Occipital lobe (tissue), 2 donors: ENCODE data around the gene BANK1. TPM values are rescaled to one million over a fixed set of nuclear protein-coding genes. Genes with fewer than 3 reads are reported as not detected.

Source experiments
- DNase-seq: peaks from one replicate; lab custom pipeline; 2025; lab: John Stamatoyannopoulos, UW
- total RNA-seq: library from RNA; depleted of rRNA; stranded (reverse); fragments of >200 nt; gene quantifications from one replicate; pipeline ENCODE4 v1.2.3, GENCODE V29; 2014

BANK1 gene
- total RNA-seq, 1 donor from 2014 or later, result 0.16 TPM

DNA sequence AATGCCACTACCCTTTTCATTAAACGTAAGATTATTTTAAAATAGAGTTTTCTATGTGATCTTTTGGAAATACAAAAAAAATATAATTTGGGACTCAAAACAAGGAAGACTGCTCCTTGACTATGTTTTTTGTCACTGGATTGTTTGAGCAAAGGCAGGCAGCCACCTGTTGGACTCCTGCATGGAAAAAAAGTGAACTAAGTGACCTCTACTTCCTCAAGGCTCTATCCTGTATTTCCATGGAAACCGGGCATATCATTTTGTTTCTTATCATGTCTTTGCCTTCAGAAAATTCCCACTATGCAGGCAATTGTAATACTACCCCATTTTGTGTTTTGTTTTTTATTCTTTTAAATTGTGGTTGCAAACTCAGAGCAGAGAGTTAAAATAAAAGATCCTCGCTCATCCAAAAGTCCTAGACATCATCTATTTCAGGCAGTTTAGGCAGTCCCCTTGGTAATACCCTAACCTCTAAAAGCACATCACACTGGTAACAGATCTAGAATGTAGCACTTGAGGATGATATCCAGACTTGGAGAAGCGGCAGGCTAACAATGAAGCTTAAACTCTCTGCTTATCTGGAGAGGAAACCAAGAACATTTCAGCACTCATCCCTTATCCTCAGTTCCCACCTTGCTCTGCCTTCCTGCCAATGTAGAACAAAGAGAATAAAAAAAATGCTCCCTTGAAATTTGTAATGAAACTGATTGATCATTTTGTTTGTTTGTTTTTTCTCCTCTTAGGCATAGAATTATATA lies 165.7 kb downstream of the BANK1 start:
- DNase-seq, result no peak

DNA sequence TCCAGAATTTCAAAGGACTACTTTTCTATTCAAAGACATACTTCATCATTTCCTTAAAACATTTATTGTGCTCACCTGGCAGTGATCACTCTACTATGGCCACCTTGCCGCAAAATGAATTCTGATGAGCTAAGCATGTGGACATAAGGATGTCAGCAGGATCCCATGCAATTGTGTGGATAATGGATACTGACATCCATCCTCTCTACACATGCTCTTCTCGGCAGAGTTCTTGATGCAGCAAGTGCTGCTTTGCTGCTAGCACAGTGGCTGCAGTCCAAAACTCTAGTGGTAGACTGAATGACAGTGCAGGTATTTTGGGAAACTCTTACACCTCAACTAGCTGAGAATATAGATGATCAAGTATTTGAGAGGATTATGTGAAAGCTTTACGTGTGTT lies 168.0 kb downstream of the BANK1 start:
- DNase-seq, result no peak

DNA sequence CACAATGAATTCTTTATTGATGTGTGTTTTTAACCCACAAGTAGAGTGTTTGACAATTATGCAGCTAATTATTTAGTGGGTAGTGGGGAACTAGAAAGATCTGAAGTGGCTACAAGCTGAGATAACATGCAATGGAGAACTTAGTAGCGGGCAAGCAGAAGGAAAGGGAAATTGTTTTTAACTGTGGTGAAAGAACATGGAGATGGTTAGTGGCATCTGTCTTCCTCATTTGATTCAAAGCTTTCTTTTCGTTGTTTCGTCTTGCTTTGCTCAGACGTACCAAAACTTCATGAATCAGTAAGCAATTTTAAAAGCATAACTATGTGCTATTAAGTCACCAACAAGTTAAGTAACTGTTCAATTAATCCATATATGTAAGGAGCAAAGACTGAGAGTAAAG lies 169.9 kb downstream of the BANK1 start:
- no peak for DNase-seq

DNA sequence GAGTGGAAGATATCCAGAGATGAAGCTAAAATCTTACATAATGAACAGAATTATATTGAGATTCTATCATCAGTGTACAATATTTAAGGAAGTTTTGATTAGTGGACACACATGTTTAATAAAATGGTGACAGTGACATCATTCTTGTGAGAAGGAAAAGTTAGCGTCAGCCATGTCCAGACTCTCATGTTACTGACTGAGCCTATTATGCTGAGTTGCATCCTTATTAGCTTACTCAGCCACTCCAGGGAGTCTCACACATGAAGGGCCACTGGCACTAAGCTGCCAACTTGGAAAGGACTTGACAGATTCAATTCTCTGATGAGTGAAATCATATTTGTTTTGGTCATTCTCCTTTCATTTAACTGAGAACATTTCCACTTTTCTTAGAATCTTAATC lies 170.6 kb downstream of the BANK1 start:
- no peak for DNase-seq

DNA sequence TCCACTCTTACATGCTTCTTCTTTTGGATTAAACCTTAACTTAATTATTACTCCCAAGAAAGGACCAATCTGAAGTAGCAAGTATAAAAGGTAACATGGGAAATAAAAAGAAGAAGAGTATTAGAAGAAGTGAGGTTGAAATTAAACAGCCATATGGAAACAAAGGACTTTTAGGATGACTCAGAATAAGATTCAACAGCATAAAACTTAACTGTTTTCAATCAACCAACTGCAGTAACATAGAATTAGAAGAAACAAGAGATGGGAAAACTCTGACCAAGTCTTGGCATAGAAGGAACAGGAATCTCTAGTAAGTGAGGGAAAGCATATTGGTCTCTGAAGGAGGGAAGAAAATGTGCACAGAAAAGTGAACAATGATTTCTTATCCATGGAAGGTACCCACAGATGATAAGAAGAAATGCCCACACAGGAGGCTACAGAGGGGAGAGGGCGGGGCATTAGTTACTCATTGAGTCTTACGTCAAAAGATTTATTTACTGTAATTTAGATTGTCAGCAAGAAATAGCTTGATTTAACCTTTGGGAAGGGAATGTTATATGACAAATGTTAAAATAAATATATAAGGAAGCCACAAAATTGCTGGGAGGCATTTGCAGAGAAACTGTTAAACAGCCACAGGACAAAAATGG lies 177.3 kb downstream of the BANK1 start:
- no peak for DNase-seq

DNA sequence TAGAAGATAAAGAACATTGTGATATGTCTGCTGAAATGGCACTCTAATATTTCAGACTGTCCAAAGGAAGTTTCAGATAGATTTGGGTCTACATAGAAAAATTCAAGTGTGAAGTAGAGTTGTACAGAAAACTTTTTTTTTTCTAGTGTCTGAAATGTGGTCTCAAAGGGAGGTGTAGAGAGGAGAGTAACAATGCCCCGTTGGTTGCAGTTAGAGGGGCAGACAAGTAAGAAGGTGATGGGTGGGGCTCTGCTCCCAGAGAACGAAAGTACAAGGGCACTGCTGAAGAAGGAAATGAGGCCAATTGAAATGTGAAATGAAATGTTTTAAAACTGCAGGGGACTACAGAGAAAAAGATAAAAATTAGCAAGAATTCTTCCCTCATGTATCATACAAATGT lies 177.8 kb downstream of the BANK1 start:
- no peak for DNase-seq

DNA sequence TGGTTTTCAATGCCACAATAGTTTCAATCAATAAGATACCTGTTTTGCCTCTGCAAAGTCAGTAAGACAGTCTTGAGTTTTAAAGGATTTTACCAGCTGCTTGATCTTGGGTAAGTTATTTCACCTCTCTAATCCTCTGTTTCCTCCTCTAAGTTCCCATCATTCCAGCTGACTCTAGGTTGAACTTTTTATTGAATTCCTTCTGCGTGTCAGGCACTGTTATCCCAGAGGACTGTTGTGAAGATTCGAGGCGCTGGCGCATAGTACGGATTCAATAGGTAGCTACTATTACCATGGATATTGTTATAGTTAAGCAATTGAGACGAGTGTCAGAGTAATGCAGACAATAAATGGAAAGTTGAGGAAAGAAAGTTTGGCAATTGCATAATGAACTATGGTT lies 179.4 kb downstream of the BANK1 start:
- no peak for DNase-seq

DNA sequence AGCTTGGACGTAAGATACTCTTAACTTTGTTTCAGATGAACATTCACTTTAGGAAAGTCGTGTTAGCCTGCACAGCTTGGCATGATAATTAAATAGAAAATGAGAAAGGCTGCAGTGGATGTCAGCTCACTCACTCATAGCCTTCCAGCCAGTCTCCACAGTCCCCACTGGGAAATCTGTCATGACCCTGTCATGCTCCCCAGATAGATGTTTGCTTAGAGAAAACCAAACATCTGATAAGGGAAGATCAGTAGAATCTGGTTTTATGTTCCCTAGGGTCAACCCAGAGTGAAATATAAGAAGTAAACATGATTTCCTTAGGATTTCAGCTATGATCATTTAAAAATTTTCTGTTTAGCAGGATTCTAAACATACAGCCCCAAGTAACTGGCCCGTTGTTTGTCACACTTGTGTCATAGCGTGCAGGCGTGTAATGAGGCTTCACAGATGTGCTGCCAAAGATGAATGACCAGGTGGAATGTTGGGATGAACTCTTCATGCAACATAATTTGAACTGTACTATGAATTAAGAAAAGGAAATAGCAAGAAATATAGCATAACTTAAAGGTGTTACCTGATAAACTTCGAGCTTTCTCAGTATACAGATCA lies 180.1 kb downstream of the BANK1 start:
- DNase-seq, result no peak

DNA sequence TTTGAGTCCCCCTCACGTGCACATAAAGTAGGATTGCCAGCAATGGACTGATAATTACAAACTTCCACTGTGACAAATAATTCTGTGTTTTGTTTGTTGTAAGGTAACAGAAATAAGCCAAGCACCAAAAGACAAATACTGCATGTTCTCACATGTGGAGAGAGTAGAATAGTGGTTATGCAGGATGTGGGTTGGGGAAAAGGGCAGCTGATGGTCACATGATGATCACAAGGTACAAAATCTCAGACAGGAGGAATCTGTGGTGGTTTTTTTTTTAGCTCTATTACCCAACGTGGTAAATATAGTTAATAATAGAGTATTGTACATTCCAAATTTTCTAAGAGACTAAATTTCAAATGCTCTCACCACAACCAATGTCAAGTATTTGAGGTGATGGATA lies 182.3 kb downstream of the BANK1 start:
- no peak for DNase-seq

DNA sequence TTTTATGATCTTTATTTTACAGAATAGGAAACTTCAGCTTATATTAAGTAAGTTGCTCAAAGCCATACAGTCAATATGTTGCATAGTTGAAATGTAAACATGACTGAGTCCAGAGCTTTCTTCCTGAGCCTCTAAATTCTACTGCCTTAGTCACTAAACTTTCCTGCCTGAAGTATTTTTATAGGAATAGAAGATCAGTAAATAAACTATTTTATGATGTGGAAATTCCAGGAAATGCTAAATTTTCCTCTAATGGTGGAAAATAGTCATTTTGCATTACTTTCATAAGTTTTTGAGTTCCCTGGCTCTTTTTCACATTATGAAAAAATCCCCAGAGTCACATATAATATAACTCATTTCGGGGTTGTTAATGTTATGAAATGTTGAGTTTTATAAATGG lies 182.8 kb downstream of the BANK1 start:
- no peak for DNase-seq

DNA sequence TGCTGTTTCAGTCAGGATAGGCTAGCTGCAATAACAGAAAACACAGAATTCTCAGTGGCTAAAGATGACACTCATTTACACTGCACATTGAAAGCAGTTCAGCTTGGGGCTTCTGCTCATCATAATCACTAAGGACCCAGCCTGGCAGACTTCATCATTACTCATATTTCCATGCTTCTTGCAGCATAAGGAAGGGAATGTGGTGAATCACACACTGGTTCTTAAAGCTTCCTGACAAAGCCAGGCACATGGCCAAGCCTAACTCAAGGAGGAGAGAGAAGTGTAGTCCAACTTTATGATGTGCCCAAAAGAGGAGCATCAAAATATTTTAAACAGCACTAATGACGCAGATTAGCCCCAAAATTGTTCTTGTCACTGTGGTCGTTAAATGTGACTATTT lies 186.5 kb downstream of the BANK1 start:
- no peak for DNase-seq

DNA sequence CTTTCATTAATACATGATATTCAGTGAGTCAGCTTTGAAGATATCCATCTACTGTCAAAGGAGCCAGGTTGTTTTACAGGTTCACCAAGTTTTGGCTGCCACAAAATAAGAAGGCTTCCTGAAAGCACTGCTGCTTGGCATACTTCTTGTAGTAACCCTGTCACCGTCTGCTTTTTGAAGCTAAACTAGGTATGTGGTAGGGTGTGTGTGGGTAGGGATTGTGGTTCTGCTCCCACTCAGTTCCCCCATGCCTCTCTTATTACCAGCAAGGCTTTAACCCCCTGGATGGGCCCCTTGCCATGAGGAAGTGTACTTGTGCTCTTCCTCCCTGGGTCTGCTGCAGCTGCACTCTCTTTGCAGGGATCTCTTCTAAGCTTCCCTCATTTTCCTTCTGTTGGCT lies 191.2 kb downstream of the BANK1 start:
- no peak for DNase-seq

DNA sequence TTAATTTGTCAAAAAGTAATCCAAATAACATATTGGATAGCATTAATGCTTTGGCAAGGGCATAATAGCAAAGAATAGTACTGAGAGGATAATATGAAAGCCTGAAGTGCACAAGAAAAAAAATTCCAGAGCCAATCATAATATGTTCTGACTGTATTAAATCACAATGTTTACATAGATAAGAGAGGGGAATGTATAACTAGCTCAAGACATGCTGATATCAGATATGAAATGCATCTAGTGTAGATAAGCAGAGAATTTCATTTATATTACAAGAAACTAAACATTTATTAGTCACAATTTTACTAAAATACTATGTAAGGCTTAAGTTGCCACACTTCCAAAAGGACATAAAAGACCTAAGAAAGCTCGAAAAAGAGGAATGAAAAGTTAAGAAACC lies 193.3 kb downstream of the BANK1 start:
- DNase-seq, result no peak

DNA sequence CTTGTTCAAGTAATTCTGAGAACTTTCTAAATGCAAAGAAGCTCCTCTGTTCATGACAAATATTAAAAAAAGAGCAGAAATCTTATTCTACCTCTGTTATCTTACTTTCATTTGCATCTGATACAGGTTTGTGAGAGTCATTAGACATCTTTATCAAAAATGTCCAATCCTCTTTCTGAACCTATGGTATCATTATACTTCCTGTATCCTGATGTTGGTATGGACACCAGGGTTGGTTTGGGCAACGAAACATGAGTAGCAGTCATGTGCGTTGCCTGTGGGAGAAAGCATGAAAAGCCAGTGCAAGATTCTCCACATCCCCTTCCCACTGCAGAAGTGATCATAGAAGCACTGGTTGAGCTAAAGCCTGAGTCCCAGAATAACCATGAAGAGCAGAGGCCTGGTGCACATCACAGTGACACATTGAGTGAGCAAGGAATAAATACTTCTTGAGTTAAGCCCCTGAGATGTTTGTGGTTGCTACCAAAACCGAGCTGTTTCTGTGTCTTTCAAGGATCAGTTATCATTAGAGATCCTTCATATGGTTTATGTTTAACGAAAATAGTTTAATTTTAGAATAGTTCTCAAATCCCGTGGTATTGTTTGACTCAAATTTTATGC lies 197.2 kb downstream of the BANK1 start:
- no peak for DNase-seq

DNA sequence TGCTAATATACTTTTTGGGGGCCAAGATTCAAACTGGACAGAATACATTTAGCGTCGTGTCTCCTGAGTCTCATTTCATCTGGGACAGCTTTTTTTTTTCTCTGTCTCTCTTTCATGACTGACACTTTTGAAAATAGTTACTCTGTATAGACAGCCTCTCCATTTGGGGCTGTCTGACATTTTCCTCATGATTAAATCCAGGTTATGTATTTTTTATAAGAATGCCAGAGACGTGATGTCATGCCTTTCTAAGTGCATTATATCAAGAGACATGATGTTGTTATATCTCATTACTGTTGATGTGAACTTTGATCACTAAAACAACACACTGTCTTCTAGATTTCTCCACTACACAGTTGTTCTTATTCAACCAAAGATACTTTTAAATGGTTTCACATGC lies 199.0 kb downstream of the BANK1 start:
- DNase-seq, result no peak

DNA sequence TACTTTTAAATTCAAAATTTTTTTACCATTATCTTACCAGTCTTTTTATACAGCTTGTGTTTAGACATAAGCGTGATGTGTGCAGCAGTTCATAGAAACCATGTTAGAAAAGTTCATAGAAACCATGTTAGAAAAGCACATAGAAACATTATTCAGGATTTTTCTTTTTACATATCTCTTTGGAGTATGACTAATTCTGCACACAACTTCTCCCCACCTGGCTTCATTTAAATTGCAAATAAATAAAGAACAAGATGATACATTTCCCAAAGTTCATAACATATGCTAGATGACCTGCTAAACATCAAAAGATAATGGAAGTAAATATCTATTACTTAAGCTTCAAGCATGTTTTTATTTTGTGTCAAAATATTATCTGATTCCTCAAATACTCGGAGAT lies 201.9 kb downstream of the BANK1 start:
- no peak for DNase-seq

DNA sequence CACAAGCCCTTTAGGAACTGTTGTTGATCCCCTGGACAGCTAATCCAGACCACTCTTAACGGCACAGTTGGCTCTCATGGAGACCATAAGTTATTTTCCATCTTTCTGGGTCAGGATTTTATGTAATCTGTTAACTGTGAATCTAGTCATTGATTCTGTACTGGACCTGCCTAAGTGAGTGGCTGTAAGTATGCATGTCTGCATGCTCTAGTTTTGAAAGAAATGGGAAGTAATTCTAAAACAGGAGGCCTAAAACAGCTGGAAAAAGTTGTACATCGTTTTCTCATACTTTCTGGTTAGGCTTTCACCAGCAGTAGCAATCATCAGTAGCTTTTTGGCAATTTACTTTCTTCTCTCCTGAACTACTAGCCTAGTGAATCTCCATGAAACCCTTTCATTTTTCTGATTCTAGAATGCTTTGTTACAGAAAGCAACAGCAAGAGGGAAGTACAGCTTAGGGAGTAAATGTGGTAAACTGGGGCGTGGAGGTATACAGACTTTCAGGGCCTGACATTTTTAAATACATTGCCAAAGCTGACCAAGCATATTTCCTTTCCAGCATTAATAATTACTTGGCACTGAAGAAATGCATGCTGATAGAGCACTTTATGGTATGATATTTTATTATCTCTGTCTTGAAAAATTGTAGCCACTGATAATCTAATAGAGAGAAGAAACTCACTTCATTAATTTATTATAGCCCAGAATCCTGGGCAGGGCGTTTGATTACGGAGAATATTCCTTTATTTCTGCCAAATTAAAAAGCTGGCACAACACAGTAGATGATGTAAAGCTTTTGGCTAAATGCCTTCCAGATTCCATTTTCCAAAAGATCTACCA lies 202.7 kb downstream of the BANK1 start:
- DNase-seq, result no peak

DNA sequence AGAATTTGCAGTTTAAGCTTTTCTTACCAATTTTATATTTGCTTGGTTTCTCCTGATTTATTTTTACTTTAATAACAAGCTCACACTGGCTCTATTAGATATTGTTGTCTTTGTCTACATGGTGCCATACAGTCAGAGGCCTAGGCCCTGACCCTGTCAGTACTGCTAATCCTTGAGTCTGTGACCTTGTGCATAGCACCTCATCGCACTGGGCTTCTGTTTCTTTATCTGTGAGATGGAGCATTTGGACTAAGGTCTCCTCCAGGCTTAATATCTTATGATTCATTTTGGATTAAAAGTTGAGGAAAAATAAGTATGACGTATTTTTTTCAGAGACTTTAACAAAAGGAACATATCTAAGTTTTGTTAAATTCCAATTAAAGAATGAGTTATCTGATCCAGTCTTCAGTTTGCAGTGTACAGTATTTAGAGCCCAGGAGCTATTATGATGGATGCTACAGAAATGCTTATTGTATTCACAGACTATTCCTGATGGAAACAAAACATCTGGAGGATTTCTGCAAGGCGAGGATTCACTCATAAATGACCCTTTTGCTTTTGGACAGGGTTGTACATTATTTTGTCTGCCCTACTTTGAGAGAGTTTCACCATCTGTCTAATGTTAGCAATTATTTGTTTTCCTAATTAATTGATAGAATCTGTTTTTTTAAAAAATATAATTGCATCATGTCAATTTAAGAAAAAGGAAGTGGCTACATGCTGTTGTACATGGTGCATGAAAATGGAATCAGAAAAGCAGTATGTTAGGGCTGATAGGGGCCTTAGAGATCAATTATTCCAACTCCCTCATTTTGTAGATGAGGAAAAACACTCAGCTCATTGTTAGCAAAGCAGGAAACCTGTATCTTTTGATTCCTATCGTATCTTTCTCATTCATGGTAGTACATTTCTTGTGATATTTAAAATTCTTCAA lies 203.6 kb downstream of the BANK1 start:
- DNase-seq, result no peak

DNA sequence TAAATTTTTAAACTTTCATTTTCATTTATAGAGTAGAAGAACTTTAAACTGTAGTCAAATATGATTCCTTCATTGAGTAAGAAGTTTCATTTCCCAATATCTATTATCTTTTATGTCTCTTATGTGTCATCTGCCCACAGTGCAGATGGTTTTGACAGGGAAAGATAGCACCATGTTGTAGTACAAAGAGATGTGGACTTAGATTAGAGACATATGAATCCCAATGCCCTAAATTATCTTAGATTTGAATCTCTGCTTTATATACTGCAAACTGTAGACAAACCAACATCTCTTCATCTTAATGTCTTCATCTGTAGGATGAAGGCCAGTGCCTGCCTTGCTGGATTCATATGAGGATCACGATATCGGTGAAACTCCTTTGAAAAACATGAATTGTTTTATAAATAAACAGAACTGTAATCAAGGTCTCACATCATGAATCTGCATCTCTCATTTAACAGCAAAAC lies 217.5 kb downstream of the BANK1 start:
- no peak for DNase-seq

DNA sequence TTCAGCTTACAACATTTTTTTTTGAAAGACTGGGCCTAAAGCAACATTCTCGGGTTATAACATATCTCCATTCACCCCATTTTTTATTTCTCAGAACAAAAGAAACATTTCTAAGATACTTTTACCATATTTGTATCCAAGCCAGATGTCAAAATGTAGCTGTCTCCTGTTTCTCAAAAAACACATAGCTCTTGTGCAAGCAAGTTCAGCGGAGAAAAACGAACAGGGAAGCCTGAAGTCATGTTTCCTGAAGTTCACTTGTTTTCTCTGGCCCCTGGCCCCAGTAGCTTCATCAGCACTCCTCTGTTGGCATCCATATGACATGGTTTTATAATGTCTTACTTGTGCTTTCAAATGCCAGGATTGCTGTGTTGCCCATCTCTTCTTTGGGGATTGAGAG lies 218.2 kb downstream of the BANK1 start:
- DNase-seq, result no peak
